Erythroblast (primary cell): Measurements from ENCODE around the gene ZNF335.
"Not testable (repeated sequence)": the region's sequence is repeated elsewhere in the genome, so short reads cannot be mapped to it uniquely, and the experiment has no call there.

Experiments
- DNase-seq, 2 experiments: peaks; one replicate each; lab custom pipeline; 2025; lab: John Stamatoyannopoulos, UW
- GATA1 ChIP-seq: IDR thresholded peaks from 2 replicates; pipeline ENCODE4 v1.6.1; 2011; ENCODE audit warnings: low read depth, mild to moderate bottlenecking, control low read depth, low read length, moderate library complexity
- POLR2A ChIP-seq: IDR thresholded peaks from 2 replicates; pipeline ENCODE4 v1.6.1; 2011; ENCODE audit warnings: mild to moderate bottlenecking, low read length

Gene ZNF335

DNA sequence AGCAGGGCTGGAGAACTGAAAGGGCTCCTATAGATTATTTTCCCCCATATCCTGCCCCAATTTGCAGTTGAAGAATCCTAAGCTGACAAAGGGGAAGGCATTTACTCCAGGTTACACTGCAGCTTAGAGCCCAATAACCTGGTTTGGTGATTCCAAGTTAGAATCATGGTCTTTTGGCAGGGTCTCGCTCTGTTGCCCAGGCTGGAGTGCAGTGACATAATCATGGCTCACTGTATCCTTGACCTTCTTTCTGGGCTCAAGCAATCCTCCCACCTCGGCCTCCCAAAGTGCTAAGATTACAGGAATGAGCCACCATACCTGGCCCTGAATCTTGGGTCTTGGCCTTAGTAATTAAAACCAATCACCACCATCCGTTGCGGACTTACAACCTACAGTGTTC lies 35.7 kb upstream of the ZNF335 start:
- TF ChIP-seq POLR2A, result no peak
- TF ChIP-seq GATA1, result no peak
- no peak for DNase-seq

DNA sequence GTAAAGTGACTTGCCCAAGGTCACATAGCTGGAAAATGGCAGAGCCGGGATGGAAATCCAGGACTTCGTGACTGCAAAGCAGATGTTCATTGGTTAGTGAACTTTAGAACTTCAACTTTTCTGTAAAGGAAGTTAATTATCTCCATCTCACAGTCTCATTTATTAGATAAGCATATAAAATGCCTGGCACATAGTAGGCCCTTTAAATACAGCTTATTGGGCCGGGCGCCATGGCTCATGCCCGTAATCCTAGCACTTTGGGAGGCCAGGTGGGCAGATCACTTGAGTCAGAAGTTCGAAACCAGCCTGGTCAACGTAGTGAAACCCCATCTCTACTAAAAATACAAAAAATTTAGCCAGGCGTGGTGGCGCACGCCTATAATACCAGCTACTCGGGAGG lies 35.0 kb upstream of the ZNF335 start:
- DNase-seq, result no peak
- TF ChIP-seq GATA1, result no peak
- no peak for TF ChIP-seq POLR2A

DNA sequence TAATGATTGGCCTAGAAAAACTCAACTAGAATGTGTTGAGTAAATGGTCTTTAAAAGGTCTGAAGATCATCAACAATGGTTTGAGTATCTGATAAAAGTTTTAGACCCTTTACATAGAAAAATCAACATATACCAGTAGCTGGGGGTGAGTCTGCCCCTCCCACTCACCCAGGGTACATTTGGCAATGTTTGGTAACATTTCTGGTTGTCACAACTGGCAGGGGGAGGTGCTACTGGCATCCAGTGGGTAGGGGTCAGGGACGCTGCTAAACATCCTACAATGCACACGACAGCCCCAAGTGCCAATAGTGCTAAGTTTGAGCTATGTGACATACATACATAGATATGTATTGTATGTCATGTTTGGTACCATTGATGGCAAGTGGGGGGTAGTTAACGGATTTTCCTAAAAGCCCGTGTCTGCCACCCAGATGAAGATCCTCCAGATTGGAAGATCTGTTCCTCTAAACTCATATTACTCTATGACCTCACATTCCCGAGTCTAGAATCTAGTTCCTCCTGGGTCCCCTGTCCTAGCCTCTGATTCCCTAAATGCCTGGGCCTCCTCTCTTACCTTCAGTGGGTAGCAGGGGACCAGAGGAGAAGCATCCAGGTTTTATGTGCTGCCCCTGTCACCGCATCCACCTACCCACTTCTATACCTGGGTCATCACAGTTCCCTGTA lies 34.2 kb upstream of the ZNF335 start:
- TF ChIP-seq POLR2A (no peak), GATA1 (no peak)
- DNase-seq, result no peak

DNA sequence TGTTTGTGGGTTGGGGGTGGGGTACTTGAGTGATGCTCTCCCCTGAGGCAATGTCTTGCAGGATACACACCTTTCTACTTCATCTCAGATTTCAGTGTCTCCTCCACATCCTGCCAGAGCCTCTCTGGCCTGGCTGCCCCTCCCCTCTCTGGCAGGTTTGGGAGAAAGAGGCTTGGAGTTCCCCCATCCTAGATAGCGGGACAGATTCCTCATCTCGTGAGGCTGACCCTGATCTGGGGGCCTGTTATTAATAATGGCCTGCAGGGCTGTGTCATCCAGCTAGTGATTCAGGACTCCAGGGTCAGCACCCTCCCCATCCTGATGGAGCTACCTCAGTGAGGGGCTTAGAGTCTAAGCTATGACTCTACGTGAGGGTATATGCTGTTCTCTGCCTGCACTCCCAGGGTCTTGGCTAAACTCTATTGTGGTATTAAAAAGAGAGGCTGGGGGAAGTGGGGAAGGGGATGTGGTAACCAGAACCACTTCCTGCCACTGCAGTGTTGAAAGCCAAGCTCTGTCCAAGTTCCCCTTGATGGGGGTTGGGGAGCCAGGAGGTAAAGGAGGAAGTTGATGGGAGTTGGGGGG lies 33.0 kb upstream of the ZNF335 start:
- TF ChIP-seq POLR2A (no peak), GATA1 (no peak)
- DNase-seq, result no peak

DNA sequence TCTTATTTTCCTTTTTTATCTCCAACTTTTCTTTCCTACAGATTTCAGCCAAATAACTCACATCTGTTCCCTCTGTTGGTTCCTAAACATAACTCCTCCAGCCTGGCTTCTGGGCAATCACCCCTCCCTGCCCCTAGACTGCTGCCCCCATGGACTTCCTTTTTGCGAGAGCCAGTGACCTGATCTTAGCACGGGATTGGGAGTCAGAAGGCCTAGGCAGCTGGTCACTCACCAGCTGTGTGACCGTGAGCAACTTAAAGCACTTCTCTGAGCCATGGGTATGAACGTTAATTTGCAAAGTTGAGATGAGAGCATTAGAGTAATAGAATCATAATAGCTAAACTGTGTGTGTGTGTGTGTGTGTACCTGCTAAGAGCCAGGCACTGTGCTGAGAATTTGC lies 32.2 kb upstream of the ZNF335 start:
- DNase-seq, result no peak
- TF ChIP-seq GATA1, result no peak
- TF ChIP-seq POLR2A, result no peak

DNA sequence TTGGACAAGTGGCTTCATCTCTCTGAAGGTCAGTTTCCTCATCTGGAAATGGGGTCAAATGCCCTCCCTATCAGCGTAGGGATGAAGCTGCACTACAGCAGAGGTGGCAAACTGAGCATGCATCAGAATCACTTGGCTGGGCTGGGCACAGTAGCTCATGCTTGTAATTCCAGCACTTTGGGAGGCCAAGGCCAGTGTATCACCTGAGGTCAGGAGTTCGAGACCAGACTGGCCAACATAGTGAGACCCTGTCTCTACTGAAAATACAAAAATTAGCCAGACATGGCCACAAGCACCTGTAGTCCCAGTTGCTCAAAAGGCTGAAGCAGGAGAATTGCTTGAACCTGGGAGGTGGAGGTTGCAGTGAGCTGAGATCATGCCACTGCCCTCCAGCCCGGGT lies 30.0 kb upstream of the ZNF335 start:
- no peak for DNase-seq
- no peak for TF ChIP-seq GATA1
- no peak for TF ChIP-seq POLR2A

DNA sequence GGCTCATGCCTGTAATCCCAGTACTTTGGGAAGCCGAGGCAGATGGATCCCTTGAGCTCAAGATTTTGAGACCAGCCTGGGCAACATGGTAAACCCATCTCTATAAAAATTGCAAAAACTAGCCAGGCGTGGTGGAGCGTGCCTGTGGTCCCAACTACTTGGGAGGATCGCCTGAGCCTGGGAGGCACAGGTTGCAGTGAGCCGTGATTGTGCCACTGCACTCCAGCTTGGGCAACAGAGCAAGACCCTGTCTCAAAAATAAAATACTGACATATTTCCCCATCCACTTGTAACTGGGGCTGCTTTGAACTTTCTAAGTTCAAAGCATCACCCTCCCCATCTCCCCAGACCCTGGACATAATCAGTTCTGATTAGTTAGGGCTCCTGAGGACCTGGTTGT lies 29.5 kb upstream of the ZNF335 start:
- TF ChIP-seq GATA1 (no peak), POLR2A (no peak)
- no peak for DNase-seq

DNA sequence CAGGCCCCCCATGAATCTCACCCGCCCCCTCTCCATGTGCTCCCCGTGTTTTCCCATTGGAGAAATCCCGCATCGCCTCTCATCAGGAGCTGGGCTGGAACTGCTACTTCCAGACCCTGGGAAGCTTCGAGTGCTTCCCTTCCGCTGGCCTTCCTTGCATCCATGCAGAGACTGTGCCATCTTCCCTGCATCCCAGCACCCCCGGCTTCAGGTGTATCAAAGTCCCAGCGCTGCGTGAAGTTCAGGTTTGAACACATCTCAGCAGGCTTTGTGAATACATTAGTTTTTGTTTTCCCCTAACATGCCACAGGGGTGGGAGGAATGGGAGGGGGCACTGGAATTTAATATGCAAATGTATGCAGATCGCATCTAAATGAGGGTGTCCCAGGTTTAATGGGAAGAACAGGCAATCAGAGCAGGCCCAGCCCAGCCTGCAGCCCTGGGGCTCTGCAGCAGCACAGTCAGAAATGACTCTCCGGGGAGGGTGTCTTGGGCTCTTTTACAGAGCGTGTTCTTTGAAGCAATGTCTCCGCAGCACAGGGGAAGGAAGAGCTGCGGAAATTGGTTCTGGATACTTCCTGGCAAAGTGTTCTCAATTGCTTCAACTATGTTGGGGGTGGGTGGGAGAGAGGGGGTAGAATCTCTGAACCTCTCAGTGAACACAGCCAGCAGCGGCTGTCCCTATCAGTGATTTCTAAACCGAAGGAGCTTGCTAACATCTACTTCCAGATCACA lies 28.4 kb upstream of the ZNF335 start:
- TF ChIP-seq POLR2A, result no peak
- no peak for TF ChIP-seq GATA1

DNA sequence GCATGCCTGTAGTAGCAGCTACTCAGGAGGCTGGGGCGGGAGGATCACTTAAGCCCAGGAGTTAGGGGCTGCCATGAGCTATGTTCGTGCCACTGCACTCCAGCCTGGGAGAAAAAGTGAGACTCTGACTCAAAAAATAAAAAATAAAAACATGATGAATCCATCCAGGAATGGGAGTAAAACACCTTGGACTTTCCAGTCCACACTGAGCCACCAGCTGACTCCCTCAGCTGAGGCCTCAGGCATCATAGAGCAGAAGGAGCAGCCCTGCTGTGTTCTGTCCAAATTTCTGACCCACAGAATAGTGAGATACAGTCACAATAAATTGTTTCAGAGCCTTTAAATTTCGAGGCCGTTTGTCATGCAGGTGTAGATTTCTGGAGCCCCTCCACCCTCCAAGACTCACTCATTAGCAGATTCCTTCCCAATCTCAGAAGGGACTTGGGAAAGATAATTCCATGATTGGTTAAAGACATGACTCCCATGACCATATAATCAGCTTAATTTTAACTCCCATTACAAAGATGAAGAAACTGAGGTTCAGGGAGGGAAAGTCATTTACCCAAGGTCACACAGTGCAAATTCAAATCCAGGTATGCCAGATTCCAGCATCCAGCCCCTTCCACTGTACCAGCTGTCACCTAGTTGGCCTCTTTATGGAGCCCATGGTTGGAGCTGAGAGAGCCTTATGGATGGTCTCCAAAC lies 27.7 kb upstream of the ZNF335 start:
- DNase-seq, result no peak
- TF ChIP-seq POLR2A (no peak), GATA1 (no peak)

More for the DNA sequence above, 28.4 kb upstream of the ZNF335 start:
- no peak for DNase-seq

DNA sequence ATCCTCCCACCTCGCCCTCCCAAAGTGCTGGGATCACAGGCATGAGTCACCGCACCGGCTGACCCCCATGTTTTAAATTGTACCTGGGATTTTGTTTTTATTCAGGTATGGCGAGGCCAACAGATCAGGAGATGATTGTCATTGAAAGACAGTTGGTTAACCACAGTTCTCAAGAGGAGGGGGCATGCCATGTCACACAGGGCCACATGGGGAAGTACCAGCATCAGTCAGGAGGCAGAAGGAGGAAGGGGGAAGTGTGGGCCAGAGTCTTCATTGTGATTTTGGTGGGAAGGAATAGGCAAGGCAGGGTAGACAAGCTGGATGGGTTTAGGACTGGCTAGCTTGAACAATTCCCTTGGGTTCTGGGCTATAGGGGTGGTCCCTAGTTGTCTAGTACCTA lies 26.8 kb upstream of the ZNF335 start:
- TF ChIP-seq GATA1, result no peak
- TF ChIP-seq POLR2A, result no peak

DNA sequence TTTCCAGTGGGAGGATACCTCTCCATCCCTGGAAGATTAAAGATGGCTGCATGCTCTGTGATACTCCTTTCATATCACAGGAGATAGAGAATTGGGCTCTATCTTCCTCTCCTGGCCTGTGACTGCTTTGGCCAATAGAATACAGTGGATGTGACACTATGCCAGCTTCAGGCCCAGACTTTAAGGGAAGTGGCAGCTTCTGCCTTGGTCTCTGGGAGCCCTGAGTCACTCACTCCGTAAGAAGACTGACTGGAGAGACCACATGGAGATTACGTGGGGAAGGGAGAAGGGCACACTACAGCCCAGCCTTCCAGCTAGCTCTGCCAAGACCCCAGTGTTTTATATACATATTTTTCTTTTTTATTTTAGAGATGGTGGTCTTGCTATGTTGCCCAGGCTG lies 26.3 kb upstream of the ZNF335 start:
- no peak for DNase-seq
- no peak for TF ChIP-seq GATA1
- no peak for TF ChIP-seq POLR2A

More for the DNA sequence above, 26.8 kb upstream of the ZNF335 start:
- DNase-seq, result no peak

DNA sequence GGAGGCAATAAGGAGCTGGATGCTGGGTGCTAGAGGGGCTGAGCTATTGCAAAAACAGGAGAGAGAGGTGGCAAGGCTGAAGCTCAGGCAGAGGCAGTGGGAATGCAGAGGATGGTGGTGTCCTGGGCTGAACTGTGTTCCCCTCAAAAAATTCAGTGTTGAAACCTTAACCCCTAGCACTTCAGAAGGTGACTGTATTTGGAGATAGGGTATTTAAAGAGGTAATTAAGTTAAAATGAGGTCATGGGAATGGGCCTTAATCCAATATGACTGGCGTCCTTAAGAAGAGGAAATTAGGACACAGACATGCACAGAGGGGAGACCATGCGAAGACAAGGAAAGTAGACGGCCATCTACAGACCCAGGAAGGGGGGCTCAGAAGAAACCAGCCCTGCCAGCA lies 25.2 kb upstream of the ZNF335 start:
- no peak for DNase-seq
- no peak for TF ChIP-seq GATA1
- no peak for TF ChIP-seq POLR2A

DNA sequence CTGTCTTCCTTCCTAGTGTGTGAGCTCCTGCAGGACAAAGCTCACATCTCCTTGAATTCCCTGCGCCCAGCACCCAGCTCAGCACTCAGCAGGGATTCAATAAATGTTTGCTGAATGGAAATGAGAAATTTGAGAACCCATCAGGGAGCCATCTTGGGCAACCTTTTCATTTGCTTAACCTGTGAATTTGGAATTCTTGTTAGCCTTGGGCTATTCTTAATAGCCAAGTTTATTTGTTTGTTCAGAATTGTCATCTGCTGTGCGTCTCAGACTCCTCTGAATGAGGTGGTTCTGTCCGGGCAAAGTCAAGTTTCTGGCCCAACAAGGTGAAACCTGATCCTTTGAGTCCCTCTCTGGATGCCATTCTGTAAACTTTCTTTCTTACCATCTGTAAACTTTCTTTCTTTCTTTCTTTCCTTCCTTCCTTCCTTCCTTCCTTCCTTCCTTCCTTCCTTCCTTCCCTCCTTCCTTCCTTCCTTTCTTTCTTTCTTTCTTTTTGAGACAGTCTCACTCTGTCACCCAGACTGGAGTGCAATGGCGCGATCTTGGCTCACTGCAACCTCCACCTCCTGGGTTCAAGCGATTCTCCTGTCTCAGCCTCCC lies 23.6 kb upstream of the ZNF335 start:
- DNase-seq, result not testable (repeated sequence)

DNA sequence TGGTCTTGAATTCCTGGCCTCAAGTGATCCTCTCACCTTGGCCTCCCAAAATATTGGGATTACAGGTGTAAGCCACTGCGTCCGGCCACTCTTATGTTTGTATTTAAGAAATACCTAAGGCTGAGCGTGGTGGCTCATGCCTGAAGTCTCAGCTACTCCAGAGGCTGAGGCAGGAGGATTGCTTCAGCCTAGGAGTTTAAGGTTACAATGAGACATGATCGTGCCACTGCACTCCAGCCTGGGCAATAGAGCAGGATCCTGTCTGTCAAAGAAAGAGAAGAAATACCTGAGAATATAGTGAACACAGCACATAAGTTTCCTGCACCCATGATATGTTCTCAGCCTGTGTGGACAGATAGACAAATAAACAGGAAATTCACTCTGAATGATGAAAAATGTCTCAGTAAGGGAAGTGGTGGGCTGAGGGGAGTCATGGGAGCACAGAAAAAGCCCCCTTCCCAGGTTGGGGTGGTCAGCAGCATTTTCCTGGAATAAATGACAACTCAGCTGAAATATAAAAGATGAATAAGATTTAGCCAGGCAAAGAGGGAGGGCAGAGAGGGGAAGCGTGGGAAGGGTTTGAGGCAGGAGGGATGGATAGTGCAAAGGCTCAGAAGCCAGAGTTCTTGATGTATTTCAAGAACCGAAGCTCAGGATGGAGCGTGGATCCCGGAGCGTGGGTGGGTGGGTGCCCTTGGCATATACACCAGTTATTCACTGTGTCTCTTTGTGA lies 22.9 kb upstream of the ZNF335 start:
- DNase-seq, result no peak
- TF ChIP-seq GATA1, result no peak
- no peak for TF ChIP-seq POLR2A
